GM23338 (cell line): ENCODE results near the gene DCAF10. TPM values are rescaled to one million over a fixed set of nuclear protein-coding genes. Genes with fewer than 3 reads are reported as not detected.

Experiments
- ATAC-seq: fragments of 200-7000 bp; cut with Tn5 transposase; 3 replicates; pipeline ENCODE4 v1.9.1; 2020
- DNase-seq: peaks from one replicate; pipeline ENCODE4 v3.0.0-alpha.2; 2015; ENCODE audit warnings: low spot score
- H2AFZ ChIP-seq: fragments of 200-600 bp; sonication (generic); 2 replicates; pipeline ENCODE4 v1.8.0; 2016; ENCODE audit warnings: antibody characterized with exemption, mild to moderate bottlenecking, moderate library complexity
- H3F3A ChIP-seq: fragments of 200-600 bp; sonication (generic); replicated peaks from 2 replicates; pipeline ENCODE4 v1.8.0; 2017; ENCODE audit warnings: antibody characterized with exemption, mixed run types, low read depth
- H3K27ac ChIP-seq: fragments of 200-600 bp; sonication (generic); 2 replicates; pipeline ENCODE4 v1.6.1; 2016; ENCODE audit warnings: low read depth
- H3K27me3 ChIP-seq: fragments of 200-600 bp; sonication (generic); 2 replicates; pipeline ENCODE4 v1.8.0; 2016; ENCODE audit warnings: mild to moderate bottlenecking, mixed run types, moderate library complexity; ENCODE audit not compliant: insufficient read depth
- H3K36me3 ChIP-seq: fragments of 200-600 bp; sonication (generic); 2 replicates; pipeline ENCODE4 v1.8.0; 2016; ENCODE audit warnings: mild to moderate bottlenecking; ENCODE audit not compliant: insufficient read depth
- H3K4me1 ChIP-seq: fragments of 200-600 bp; sonication (generic); 2 replicates; pipeline ENCODE4 v1.8.0; 2016; ENCODE audit warnings: mild to moderate bottlenecking, moderate library complexity; ENCODE audit not compliant: insufficient read depth
- H3K4me2 ChIP-seq: fragments of 200-600 bp; sonication (generic); 2 replicates; pipeline ENCODE4 v1.7.1; 2017; ENCODE audit warnings: mixed run types
- H3K4me3 ChIP-seq: fragments of 200-600 bp; sonication (generic); 2 replicates; pipeline ENCODE4 v1.6.1; 2016; ENCODE audit warnings: mixed run types
- H3K79me2 ChIP-seq: fragments of 200-600 bp; sonication (generic); replicated peaks from 2 replicates; pipeline ENCODE4 v1.8.0; 2017; ENCODE audit warnings: mild to moderate bottlenecking; ENCODE audit not compliant: insufficient read depth
- H3K9me2 ChIP-seq: fragments of 200-600 bp; sonication (generic); 2 replicates; pipeline ENCODE4 v1.8.0; 2017; ENCODE audit not compliant: insufficient read depth
- H4K20me1 ChIP-seq: fragments of 200-600 bp; sonication (generic); replicated peaks from 2 replicates; pipeline ENCODE4 v1.8.0; 2017; ENCODE audit warnings: mild to moderate bottlenecking; ENCODE audit not compliant: insufficient read depth
- H3K27ac Mint-ChIP-seq: 2 replicates; pipeline ENCODE4 v1.8.0; 2020; ENCODE audit warnings: inconsistent platforms, mild to moderate bottlenecking, moderate library complexity, mixed read lengths
- H3K27me3 Mint-ChIP-seq: 3 replicates; pipeline ENCODE4 v1.8.0; 2022; ENCODE audit warnings: low read depth, mild to moderate bottlenecking, moderate library complexity, mixed read lengths, inconsistent platforms; ENCODE audit not compliant: insufficient read depth, poor library complexity
- H3K36me3 Mint-ChIP-seq: 3 replicates; pipeline ENCODE4 v1.8.0; 2021; ENCODE audit warnings: low read depth, mild to moderate bottlenecking, inconsistent platforms, moderate library complexity, mixed read lengths
- H3K4me1 Mint-ChIP-seq: 3 replicates; pipeline ENCODE4 v1.8.0; 2020; ENCODE audit warnings: mild to moderate bottlenecking, inconsistent platforms, mixed read lengths
- H3K4me3 Mint-ChIP-seq: 3 replicates; pipeline ENCODE4 v1.8.0; 2021; ENCODE audit warnings: moderate library complexity, mild to moderate bottlenecking, inconsistent platforms, mixed read lengths
- H3K9me3 Mint-ChIP-seq: 3 replicates; pipeline ENCODE4 v1.8.0; 2020; ENCODE audit warnings: moderate library complexity, mild to moderate bottlenecking, inconsistent platforms, mixed read lengths
- CREB1 ChIP-seq: fragments of 250-450 bp; sonication (Bioruptor Pico); IDR thresholded peaks from 2 replicates; pipeline ENCODE4 v1.5.0; 2020; ENCODE audit warnings: low read depth, mild to moderate bottlenecking, moderate library complexity
- CTCF ChIP-seq, 2 experiments: fragments of 200-600 bp in 1 of 2; sonication (generic) in 1 of 2; conservative IDR thresholded peaks; 2 replicates each; pipeline versions ENCODE4 v1.5.1 to v1.6.1; 2016 to 2017; ENCODE audit warnings: antibody characterized with exemption in 2 of 2, low read depth in 2 of 2, mild to moderate bottlenecking in 2 of 2, moderate library complexity in 1 of 2
- EZH2 ChIP-seq: fragments of 200-600 bp; sonication (generic); IDR thresholded peaks from one replicate; pipeline ENCODE4 v1.8.0; 2017; ENCODE audit warnings: antibody characterized with exemption, mild to moderate bottlenecking, low read depth; ENCODE audit not compliant: unreplicated experiment
- EZH2phosphoT487 ChIP-seq: fragments of 200-600 bp; sonication (generic); IDR thresholded peaks from one replicate; pipeline ENCODE4 v1.8.1; 2018; ENCODE audit warnings: antibody characterized with exemption; ENCODE audit not compliant: unreplicated experiment
- JUNB ChIP-seq: IDR thresholded peaks from one replicate; pipeline ENCODE4 v1.6.1; 2016; ENCODE audit warnings: antibody characterized with exemption; ENCODE audit not compliant: unreplicated experiment
- ZNF114 ChIP-seq: fragments of 250-450 bp; sonication (Bioruptor Pico); IDR thresholded peaks from 2 replicates; pipeline ENCODE4 v1.5.0; 2020; ENCODE audit warnings: mild to moderate bottlenecking, moderate library complexity
- ZNF462 ChIP-seq: fragments of 250-450 bp; sonication (Bioruptor Pico); IDR thresholded peaks from 2 replicates; pipeline ENCODE4 v1.5.0; 2020; ENCODE audit warnings: mild to moderate bottlenecking, moderate library complexity
- polyA plus RNA-seq: library from polyadenylated mRNA; unstranded; fragments of >200 nt; fragmentation: Nextera tagmentation; extraction: Ambion mirVana; gene quantifications from 2 replicates; pipeline ENCODE4 v1.2.1, GENCODE V29; 2016
- total RNA-seq: library from RNA; depleted of rRNA; stranded (reverse); fragments of >200 nt; shearing (Covaris generic); gene quantifications from 2 replicates; pipeline ENCODE4 v1.2.3, GENCODE V29; 2014

Gene DCAF10
- total and polyA plus RNA-seq, 2 experiments from 2014 or later = 6.6 to 11.5 TPM

GRCh38 chr9:37769995-37770394, 30.6 kb upstream of the DCAF10 start (continued):
- TF ChIP-seq ZNF462 (CRISPR knock-in tag) (no peak), ZNF114 (no peak), JUNB (no peak), CTCF (conservative IDR thresholded peaks at IDR 0.05; ENCODE audit: low read depth in 2 of 2) (no peak), CREB1 (CRISPR knock-in tag) (no peak), EZH2phosphoT487 (no peak)

DNA sequence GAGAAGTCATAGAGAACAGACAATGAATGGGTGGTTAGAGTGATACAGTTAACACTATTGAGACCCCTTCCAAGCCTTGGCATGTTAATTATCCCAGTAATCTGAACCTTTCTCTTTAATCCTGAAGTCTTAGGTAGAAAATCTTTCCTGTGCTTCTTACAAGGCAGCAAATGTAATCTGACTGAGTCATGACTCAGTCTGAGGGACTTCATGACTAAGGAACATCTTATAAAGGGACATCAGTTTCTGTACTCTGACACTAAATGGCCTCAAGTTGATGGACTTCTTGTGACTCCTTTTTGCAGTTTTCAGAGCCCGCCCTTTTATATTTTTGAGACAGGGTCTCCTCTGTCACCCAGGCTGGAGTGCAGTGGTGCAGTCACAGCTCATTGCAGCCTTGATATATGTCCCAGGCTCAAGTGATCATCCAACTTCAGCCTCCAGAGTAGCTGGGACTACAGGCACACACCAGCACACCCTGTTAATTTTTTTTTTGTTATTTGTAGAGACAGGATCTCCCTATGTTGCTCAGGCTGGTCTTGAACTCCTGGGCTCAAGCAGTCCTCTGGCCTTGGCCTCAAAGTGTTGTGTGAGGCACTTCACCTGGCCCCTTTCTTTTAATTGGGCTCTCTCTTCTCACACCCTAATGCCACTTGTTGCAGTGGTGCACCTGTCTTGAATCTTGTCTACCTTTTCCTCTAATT, 25.2 kb upstream of the DCAF10 start:
- H3K27ac Mint-ChIP-seq = no peak overlapping the region; the same call in 1 of the 2 replicates
- no peak for DNase-seq
- no peaks in the 10 kb centered on the region for H3K4me1 Mint-ChIP-seq
- ATAC-seq = no peak
- Histone ChIP-seq H3K4me2 (no peak overlapping the region), H3K27me3 (no peaks in the 10 kb centered on the region), H3F3A (no peaks in the 10 kb centered on the region), H3K4me3 (no peak overlapping the region), H3K4me1 (no peaks in the 10 kb centered on the region), H3K9me2 (no peaks in the 10 kb centered on the region), H3K27ac (no peak overlapping the region), H2AFZ (no peak overlapping the region), H3K79me2 (no peaks in the 10 kb centered on the region), H4K20me1 (peaks cover 6% of the 10 kb centered on the region; the same call in 1 of the 2 replicates), H3K36me3 (peaks cover 23% of the 10 kb centered on the region)
- H3K4me3 Mint-ChIP-seq = no peak overlapping the region
- peaks cover 3% of the 10 kb centered on the region for H3K27me3 Mint-ChIP-seq
- peaks cover 40% of the 10 kb centered on the region for H3K36me3 Mint-ChIP-seq
- H3K9me3 Mint-ChIP-seq = no peaks in the 10 kb centered on the region
- TF ChIP-seq EZH2phosphoT487 (no peak), EZH2 (no peak), CREB1 (CRISPR knock-in tag) (no peak), ZNF462 (CRISPR knock-in tag) (no peak)
